Non-pigmented ciliary epithelial cell (primary cell): ENCODE results near the gene MUC6.

Source experiments
- DNase-seq: peaks from one replicate; pipeline ENCODE4 v3.0.0-alpha.2; 2010; ENCODE audit warnings: low read depth

The MUC6 gene

GRCh38 chr11:1073261-1073724 lies 36.8 kb upstream of the MUC6 start:
- no peak for DNase-seq

DNA sequence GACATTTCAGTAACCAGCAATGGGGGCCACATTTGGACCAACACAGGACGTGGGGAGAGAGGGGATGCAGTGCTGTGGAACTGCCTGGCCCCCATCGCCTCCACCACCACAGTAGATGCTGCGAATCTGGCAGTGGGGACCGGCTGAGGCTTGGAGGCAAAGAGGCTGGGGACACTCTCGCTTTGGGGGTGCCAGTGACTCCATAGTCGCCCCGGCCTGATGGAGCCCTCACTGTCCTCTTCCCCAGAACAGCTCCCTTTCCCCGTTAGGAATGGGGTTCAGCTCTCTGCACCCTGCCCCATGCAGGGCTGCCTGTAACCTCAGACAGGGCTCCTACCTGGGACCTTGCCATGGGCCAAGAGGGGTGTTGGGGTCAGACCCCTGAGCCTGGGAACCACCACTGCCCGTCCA lies 36.3 kb upstream of the MUC6 start:
- DNase-seq, result no peak

DNA sequence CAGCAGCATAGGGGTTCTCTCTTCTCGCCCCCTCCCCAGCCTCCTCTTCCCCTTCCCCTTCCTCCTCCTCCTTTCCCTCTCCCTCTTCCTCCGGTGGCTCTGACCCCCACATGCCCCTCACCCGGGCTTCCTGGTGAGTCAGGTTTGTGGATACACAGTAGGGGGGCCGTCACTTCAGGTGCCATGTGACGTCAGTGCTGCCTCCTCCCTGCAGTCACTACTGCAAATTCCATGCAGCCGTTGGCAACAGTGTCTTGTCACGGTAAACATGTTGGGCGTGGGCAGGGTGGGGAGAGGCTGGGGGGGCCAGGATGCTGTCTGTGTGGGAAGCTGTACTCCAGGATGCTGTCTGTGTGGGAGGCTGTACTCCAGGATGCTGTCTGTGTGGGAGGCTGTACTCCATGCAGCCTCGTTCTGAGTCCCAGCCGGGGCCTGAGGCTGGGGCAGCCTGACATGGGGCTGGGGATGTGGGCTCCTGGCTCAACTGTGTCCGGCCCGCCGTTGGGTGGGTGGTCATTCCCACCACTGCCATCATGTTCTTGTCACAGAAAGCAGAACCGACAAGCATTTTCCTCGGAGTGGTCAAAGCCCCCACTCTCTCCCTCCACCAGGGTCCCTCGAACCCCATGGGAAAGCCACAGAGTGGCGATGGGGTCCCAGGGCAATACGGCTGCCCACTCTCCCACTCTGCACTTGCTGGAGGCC lies 35.8 kb upstream of the MUC6 start:
- no peak for DNase-seq

DNA sequence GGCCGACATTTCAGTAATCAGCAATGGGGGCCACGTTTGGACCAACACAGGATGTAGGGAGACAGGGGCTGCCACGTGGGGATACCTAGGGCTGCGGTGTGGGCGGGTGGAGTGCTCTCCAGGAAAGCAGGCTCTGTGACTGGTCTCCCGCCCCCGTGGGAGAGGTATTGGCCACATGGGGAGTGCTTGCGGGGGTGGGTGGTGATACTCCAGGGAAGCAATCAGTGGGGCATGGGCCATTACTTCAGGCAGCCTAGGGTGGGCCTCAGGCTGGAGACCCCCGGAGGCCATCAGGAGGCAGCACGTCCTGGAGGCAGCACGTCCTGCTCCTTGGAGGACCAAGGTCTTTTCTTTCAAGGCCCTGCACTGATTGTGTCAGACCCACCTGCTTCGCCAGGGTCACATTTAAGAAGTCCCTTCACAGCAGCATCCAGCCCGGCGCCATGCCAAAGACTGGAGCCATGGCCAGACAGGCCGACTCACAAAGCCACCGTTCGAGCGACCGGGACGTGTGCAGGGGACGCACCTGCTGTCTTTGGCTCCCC lies 35.1 kb upstream of the MUC6 start:
- no peak for DNase-seq

DNA sequence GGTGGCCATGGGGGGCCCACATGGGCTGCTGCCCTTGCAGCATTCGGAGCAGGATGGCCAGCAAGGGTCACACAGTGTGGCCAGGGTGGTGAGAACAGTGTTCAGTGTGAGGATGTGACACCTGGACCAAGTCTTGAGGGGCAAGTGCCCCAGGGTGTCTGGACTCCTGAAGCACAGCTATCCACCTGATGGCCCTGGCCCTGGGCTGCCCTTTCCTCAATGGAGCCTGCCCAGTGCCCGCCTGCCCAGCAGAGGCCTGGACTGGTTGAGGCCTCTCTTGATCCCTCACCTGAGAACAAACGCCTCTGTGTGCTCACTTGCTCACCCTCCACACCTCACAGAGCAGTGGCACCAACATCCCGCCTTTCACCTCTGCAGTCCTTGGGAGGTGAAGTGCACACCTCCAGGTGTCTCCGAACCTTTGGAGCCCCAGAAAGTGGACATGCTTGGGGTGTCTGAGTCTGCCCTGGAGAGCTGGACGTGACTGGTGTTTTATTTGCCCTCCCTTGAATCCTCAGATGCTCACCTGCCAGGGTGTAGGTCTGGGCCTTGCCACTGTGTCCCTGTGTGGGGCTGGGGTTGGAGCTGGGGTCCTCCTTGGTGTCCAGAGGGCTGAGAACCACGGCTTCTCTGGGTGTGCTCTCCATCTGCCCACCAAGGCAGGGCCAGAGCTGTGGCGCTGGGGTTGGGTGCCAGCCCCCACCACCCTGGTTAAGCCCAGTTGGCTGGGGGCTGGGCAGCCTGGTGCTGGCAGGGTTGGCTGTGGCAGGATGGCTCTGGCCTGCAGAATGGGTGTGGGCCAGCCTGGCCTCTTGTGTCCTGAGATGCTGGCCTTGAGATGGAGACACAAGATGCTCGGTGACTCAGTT lies 34.3 kb upstream of the MUC6 start:
- DNase-seq, result no peak

DNA sequence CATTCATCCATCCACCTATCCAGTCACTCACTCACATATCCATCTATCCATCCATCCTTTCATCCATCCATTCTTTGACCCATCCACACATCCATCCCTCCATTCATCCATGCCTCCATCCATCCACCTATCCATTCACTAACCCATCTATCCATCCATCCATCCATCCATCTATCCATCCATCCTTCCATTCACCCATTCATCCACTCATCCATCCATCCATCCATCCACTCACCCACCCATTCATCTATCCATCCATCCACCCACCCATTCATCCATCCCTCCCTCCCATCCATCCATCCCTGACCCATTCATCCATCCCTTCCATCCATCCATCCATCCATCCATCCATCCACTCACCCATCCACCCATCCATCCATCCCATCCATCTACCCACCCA lies 33.2 kb upstream of the MUC6 start:
- DNase-seq, result no peak

- no peak for DNase-seq
These were observed 31.4 kb upstream of the MUC6 start for GRCh38 chr11:1067812-1068496.

- DNase-seq, result no peak
These were observed 27.6 kb upstream of the MUC6 start for GRCh38 chr11:1064167-1064566.

- no peak for DNase-seq
These were observed 25.7 kb upstream of the MUC6 start for GRCh38 chr11:1062075-1062820.

DNA sequence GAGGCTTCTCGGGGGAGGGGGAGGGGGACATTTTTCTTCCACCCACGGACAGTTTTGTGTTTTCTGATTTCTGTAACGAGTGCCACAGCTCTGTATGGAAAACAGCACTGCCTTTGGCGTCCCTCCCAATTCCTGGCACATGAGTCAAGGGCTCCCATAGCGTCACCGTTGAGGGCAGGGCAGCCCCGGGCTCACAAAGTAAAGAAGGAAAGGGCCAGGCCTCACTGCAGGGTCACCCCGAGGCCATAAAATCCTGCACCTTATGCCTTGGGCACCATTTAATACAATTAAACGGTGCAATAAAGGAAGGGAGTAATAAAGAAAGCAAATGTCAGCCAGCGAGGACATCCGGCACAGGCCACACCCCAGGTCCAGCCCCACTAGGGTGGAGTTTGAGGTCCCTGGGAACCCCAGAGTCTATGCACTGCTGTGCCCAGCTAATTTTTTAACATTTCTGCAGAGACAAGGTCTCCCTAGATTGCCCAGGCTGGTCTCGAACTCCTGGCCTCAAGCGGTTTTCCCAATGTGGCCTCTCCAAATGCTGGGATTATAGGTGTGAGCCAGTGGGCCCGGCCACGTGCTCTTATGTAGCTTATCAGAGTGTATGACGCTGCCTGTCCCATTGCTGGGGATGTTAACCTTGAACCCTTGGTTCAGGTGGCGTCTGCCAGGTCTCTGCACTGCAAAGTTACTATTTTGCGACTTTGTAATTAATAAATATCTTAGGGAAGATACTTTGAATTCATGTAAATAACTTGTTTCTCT lies 24.5 kb upstream of the MUC6 start:
- peak; percentile 54 for DNase-seq

GRCh38 chr11:1060410-1060809 lies 23.9 kb upstream of the MUC6 start:
- DNase-seq, result no peak

DNA sequence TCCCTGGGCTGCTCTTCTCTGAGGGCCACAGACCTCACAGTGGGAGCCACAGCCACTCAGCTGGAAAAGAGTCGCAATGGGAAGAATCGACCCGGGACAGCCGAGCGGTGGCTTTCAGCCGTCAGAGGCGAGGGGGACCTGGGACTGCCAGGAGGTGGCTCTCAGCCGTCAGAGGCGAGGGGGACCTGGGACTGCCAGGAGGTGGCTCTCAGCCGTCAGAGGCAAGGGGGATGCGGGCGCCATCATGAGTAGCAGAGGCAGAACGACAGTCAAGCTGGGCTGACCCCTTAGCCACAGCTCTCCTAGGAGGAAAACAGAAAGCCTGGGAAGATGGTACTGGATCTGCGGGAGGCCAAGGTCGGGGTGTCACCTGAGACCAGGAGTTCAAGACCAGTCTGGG lies 23.2 kb upstream of the MUC6 start:
- DNase-seq, result no peak

DNA sequence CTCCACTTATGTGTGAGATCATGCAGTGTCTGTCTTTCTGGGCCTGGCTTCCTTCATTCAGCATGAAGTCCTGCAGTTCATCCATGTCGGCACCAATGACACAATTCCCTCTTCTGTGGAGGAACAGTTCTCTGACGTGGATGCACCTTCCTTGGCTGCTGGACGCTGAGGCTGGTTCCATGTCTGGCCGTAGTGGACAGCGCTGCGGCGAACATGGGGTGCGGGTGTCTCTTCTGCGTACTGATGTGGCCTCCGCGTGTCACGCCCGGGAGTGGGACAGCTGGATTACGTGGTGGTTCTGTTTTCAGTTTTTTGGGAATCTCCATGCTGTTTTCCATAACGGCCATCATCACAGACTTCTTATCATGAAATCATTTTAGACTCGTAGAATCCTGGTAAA lies 21.3 kb upstream of the MUC6 start:
- no peak for DNase-seq

GRCh38 chr11:1055990-1056771 lies 19.7 kb upstream of the MUC6 start:
- DNase-seq, result no peak

DNA sequence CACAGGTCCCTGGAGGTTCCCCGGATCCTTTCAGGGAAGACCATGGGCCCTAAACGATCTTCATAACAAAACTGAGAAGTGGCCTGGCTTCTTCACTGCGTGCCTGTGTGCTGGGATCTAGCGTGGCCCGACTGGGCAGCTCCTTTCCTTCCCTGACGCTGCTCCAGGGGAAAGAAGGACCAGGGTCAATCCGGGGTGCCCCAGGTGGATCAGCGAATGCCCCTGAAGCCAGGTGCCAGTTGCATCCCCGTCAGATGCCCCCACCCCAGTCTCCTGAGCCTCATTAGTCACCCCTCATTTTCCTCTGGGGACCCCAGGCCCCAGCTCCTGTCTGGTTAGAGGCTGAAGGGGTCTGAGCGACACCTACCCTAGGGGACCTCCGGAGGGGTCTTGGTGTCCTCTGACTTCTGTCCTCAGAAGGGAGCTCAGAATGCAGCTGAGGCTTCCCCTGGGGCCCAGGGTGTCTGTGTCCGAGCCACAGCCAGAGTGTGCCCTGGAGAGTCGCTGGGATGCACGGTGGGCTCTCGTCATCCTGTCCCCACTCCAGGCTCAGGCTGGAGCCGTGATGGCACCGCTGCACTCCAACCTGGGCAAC lies 18.7 kb upstream of the MUC6 start:
- no peak for DNase-seq

DNA sequence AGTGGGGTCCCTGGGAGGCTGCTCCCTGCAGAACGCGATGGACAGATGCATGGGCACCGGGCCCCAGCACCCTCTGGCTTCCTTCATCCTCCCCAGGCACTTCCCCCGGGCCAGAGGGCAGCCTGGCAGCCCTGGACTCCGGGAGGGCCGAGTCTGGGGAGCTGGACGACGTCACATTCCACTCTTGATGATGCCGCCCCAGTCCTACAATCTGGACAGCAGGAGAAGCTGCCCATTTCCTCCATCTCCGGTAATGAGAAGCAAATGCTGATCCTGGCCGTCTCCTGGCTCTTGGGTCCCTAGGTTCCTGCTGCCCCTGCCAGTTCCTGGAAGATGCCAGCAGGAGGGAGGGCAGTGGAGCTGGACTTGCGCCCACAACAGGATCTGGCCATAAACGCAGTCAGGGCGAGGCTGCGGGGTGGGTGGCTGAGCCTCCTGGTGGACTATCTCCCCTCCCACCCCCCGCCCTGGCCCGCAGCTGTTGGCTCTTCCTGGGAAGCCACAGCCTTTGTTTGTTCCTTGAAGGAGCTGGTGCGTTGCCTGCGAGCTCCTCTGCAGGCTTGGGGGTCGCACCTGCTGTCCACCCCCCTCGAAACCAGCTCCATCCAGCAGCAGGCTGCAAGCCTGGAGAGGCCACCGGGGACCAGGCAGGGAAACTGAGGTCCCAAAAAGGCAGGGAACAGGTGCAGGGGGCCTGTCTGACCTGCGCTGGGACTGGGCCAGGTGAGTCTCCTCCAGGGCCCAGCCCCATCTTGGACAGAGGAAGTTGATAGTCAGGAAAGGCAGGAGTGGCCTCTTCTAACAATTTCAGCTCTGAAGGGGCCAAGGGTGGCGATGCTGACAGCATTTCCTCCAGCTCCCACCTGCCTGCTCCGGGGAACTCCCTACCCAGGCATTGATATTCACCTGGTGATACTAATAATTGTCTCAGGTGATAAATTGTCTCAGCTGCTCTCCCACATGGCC lies 17.9 kb upstream of the MUC6 start:
- no peak for DNase-seq

GRCh38 chr11:1053121-1053901 lies 16.8 kb upstream of the MUC6 start:
- DNase-seq, result no peak
